Tibial artery (tissue), 4 donors: ENCODE measurements around the gene OPCML.

Source experiments
- DNase-seq, 2 donors: peaks; one replicate each; pipeline ENCODE4 v3.0.0-alpha.2; 2019
- H3K27ac ChIP-seq, 2 donors: fragments of 200-600 bp; sonication (generic) in 1 of 2; 1 replicate in 1 of 2; 2 replicates in 1 of 2; pipeline ENCODE4 v1.5.1; 2018 to 2019; ENCODE audit warnings: mild to moderate bottlenecking in 1 of 2
- H3K27me3 ChIP-seq, 2 donors: fragments of 200-600 bp; sonication (generic) in 1 of 2; one replicate each; pipeline versions ENCODE4 v1.5.1 to v1.6.0; 2016 to 2019
- H3K36me3 ChIP-seq, 3 donors: fragments of 200-600 bp; sonication (generic) in 2 of 3; one replicate each; pipeline ENCODE4 v1.5.1; 2016 to 2019; ENCODE audit warnings: mild to moderate bottlenecking in 2 of 3
- H3K4me1 ChIP-seq, 4 donors: fragments of 200-600 bp; sonication (generic) in 2 of 4; 1 replicate in 3 of 4; 2 replicates in 1 of 4; pipeline ENCODE4 v1.5.1; 2016 to 2019
- H3K4me3 ChIP-seq, 2 donors: fragments of 200-600 bp; sonication (generic) in 1 of 2; 1 replicate in 1 of 2; 2 replicates in 1 of 2; pipeline ENCODE4 v1.5.1; 2018 to 2019; ENCODE audit warnings: mild to moderate bottlenecking in 2 of 2
- H3K9me3 ChIP-seq, 3 donors: fragments of 200-600 bp; sonication (generic) in 1 of 3; one replicate each; pipeline ENCODE4 v1.5.1; 2016 to 2019
- CTCF ChIP-seq, 2 experiments: fragments of 200-600 bp in 1 of 2; fragments of 450-650 bp in 1 of 2; IDR thresholded peaks; one replicate each; pipeline ENCODE4 v1.5.1; 2017 to 2019; ENCODE audit warnings: antibody characterized with exemption in 2 of 2, mild to moderate bottlenecking in 1 of 2, moderate library complexity in 1 of 2
- intact Hi-C: fragments of 100-400 bp; cut with DNase I; formaldehyde crosslinking; loops from one replicate; pipeline ENCODE4 v1.15.0; 2023; ENCODE audit warnings: low total_unique reads

The OPCML gene

GRCh38 chr11:132539590-132540368 lies 992.5 kb downstream of the OPCML start:
- no peaks in the 10 kb centered on the region for H3K27me3 ChIP-seq
- DNase-seq, result no peak
- no peak overlapping the region for H3K4me3 ChIP-seq
- TF ChIP-seq CTCF (IDR thresholded peaks at IDR 0.05), result no peak
- H3K4me1 ChIP-seq, result no peaks in the 10 kb centered on the region
- intact Hi-C loops, result no loop called here
- no peak overlapping the region for H3K27ac ChIP-seq
- H3K36me3 ChIP-seq, result no peaks in the 10 kb centered on the region
- no peaks in the 10 kb centered on the region for H3K9me3 ChIP-seq

GRCh38 chr11:132538642-132539041 lies 993.7 kb downstream of the OPCML start:
- Histone ChIP-seq H3K27me3 (no peaks in the 10 kb centered on the region), H3K4me1 (no peaks in the 10 kb centered on the region), H3K9me3 (no peaks in the 10 kb centered on the region), H3K27ac (no peak overlapping the region), H3K4me3 (no peak overlapping the region), H3K36me3 (no peaks in the 10 kb centered on the region)
- TF ChIP-seq CTCF (IDR thresholded peaks at IDR 0.05), result no peak
- no peak for DNase-seq
- intact Hi-C loops, result no loop called here

- H3K9me3 ChIP-seq, result no peaks in the 10 kb centered on the region
- H3K4me3 ChIP-seq, result no peak overlapping the region
- no peak for DNase-seq
- H3K36me3 ChIP-seq, result no peaks in the 10 kb centered on the region
- no peak for TF ChIP-seq CTCF (IDR thresholded peaks at IDR 0.05)
- intact Hi-C loops, result no loop called here
- H3K27me3 ChIP-seq, result no peaks in the 10 kb centered on the region
- H3K4me1 ChIP-seq, result no peaks in the 10 kb centered on the region
- no peak overlapping the region for H3K27ac ChIP-seq
Measured at GRCh38 chr11:132535830-132536229, 996.5 kb downstream of the OPCML start.

GRCh38 chr11:132531921-132532320 lies 1000.4 kb downstream of the OPCML start:
- Histone ChIP-seq H3K9me3 (no peaks in the 10 kb centered on the region), H3K27me3 (no peaks in the 10 kb centered on the region), H3K4me1 (no peaks in the 10 kb centered on the region), H3K36me3 (no peaks in the 10 kb centered on the region), H3K4me3 (no peak overlapping the region), H3K27ac (no peak overlapping the region)
- TF ChIP-seq CTCF (IDR thresholded peaks at IDR 0.05), result no peak
- DNase-seq, result no peak
- intact Hi-C loops, result no loop called here

GRCh38 chr11:132528181-132528580 lies 1004.1 kb downstream of the OPCML start:
- Histone ChIP-seq H3K27me3 (no peaks in the 10 kb centered on the region), H3K9me3 (no peaks in the 10 kb centered on the region), H3K36me3 (no peaks in the 10 kb centered on the region), H3K27ac (no peak overlapping the region), H3K4me3 (no peak overlapping the region), H3K4me1 (no peaks in the 10 kb centered on the region)
- intact Hi-C loops, result no loop called here
- DNase-seq, result no peak
- TF ChIP-seq CTCF (IDR thresholded peaks at IDR 0.05), result no peak
